Osteoblast (primary cell): Measurements from ENCODE around the gene IL1RAPL1. TPM values are rescaled to one million over a fixed set of nuclear protein-coding genes. Genes with fewer than 3 reads are reported as not detected.

ENCODE experiments used
- DNase-seq: peaks from one replicate; pipeline ENCODE4 v3.0.0; 2011; ENCODE audit warnings: low spot score, mixed read lengths; ENCODE audit not compliant: insufficient read length; ENCODE audit errors: missing footprints
- H2AFZ ChIP-seq: 2 replicates; pipeline ENCODE4 v1.6.0; 2011; ENCODE audit warnings: mild to moderate bottlenecking, low read length
- H3K27ac ChIP-seq: 2 replicates; pipeline ENCODE4 v1.5.1; 2011; ENCODE audit warnings: mild to moderate bottlenecking, low read depth, low read length, moderate library complexity
- H3K27me3 ChIP-seq: 2 replicates; pipeline ENCODE4 v1.6.0; 2012; ENCODE audit warnings: mild to moderate bottlenecking, control low read depth, inconsistent platforms, low read length, moderate library complexity; ENCODE audit not compliant: insufficient read depth
- H3K36me3 ChIP-seq: 2 replicates; pipeline ENCODE4 v1.5.1; 2011; ENCODE audit warnings: mild to moderate bottlenecking, low read length, control low read depth, moderate library complexity; ENCODE audit not compliant: insufficient read depth
- H3K4me1 ChIP-seq: 2 replicates; pipeline ENCODE4 v1.5.1; 2011; ENCODE audit warnings: mild to moderate bottlenecking, low read length, control low read depth, moderate library complexity; ENCODE audit not compliant: insufficient read depth
- H3K4me2 ChIP-seq: 2 replicates; pipeline ENCODE4 v1.6.0; 2011; ENCODE audit warnings: mild to moderate bottlenecking, low read length; ENCODE audit not compliant: insufficient read depth
- H3K4me3 ChIP-seq: fragments of 200-600 bp; sonication (generic); 3 replicates; pipeline ENCODE4 v1.5.1; 2012; ENCODE audit warnings: mild to moderate bottlenecking, low read length, inconsistent platforms; ENCODE audit not compliant: insufficient read depth
- H3K79me2 ChIP-seq: 2 replicates; pipeline ENCODE4 v1.6.0; 2012; ENCODE audit warnings: mild to moderate bottlenecking, low read length, control low read depth, inconsistent platforms; ENCODE audit not compliant: insufficient read depth
- H3K9me3 ChIP-seq: 2 replicates; pipeline ENCODE4 v1.5.1; 2011; ENCODE audit warnings: low read depth, low read length, control low read depth
- H4K20me1 ChIP-seq: 2 replicates; pipeline ENCODE4 v1.6.0; 2012; ENCODE audit warnings: mild to moderate bottlenecking, low read length, control low read depth; ENCODE audit not compliant: insufficient read depth
- CTCF ChIP-seq: IDR thresholded peaks from 2 replicates; pipeline ENCODE4 v1.5.1; 2011; ENCODE audit warnings: mild to moderate bottlenecking, low read depth, low read length, moderate library complexity; ENCODE audit errors: extremely low read depth
- total RNA-seq: library from RNA; depleted of rRNA; stranded (reverse); fragments of >200 nt; gene quantifications from 2 replicates; pipeline ENCODE4 v1.2.3, GENCODE V29; 2012

The IL1RAPL1 gene
- total RNA-seq, 1 donor = under 0.01 TPM

GRCh38 chrX:29824176-29824906 is 1237.1 kb downstream of the IL1RAPL1 start:
- Histone ChIP-seq H3K27me3 (no peaks in the 10 kb centered on the region), H3K9me3 (no peaks in the 10 kb centered on the region), H4K20me1 (no peaks in the 10 kb centered on the region), H3K4me1 (no peaks in the 10 kb centered on the region), H3K4me3 (no peak overlapping the region), H3K27ac (no peak overlapping the region), H3K36me3 (no peaks in the 10 kb centered on the region), H2AFZ (no peak overlapping the region), H3K79me2 (no peaks in the 10 kb centered on the region), H3K4me2 (no peak overlapping the region)
- no peak for DNase-seq
- TF ChIP-seq CTCF = no peak

GRCh38 chrX:29826742-29827141 is 1239.5 kb downstream of the IL1RAPL1 start:
- DNase-seq = no peak
- Histone ChIP-seq H3K27ac (no peak overlapping the region), H3K27me3 (no peaks in the 10 kb centered on the region), H3K36me3 (no peaks in the 10 kb centered on the region), H3K4me1 (no peaks in the 10 kb centered on the region), H3K4me3 (no peak overlapping the region), H2AFZ (no peak overlapping the region), H3K4me2 (no peak overlapping the region), H3K9me3 (no peaks in the 10 kb centered on the region), H4K20me1 (no peaks in the 10 kb centered on the region), H3K79me2 (no peaks in the 10 kb centered on the region)
- TF ChIP-seq CTCF = no peak

GRCh38 chrX:29834311-29834710 is 1247.1 kb downstream of the IL1RAPL1 start:
- no peak overlapping the region for H2AFZ ChIP-seq
- H3K4me2 ChIP-seq = no peak overlapping the region
- no peaks in the 10 kb centered on the region for H3K36me3 ChIP-seq
- TF ChIP-seq CTCF = no peak
- H3K27ac ChIP-seq = no peak overlapping the region
- no peaks in the 10 kb centered on the region for H3K9me3 ChIP-seq
- no peaks in the 10 kb centered on the region for H3K79me2 ChIP-seq
- DNase-seq = no peak
- no peaks in the 10 kb centered on the region for H4K20me1 ChIP-seq
- H3K27me3 ChIP-seq = no peaks in the 10 kb centered on the region
- no peaks in the 10 kb centered on the region for H3K4me1 ChIP-seq
- no peak overlapping the region for H3K4me3 ChIP-seq

- Histone ChIP-seq H3K4me2 (no peak overlapping the region), H3K4me3 (no peak overlapping the region), H3K36me3 (no peaks in the 10 kb centered on the region), H4K20me1 (no peaks in the 10 kb centered on the region), H3K4me1 (no peaks in the 10 kb centered on the region), H3K79me2 (no peaks in the 10 kb centered on the region), H2AFZ (no peak overlapping the region), H3K27ac (no peak overlapping the region), H3K9me3 (no peaks in the 10 kb centered on the region), H3K27me3 (no peaks in the 10 kb centered on the region)
- TF ChIP-seq CTCF = no peak
- DNase-seq = no peak
Observed at GRCh38 chrX:29834764-29835163, 1247.5 kb downstream of the IL1RAPL1 start.
